Brain microvascular endothelial cell (primary cell): ENCODE measurements around the gene EP400.

Experiments used
- DNase-seq: peaks from one replicate; pipeline ENCODE4 v3.0.0-alpha.2; 2020
- H3K27ac ChIP-seq: fragments of 250-450 bp; sonication (Bioruptor Pico); 2 replicates; pipeline ENCODE4 v1.5.1; 2020; ENCODE audit warnings: mild to moderate bottlenecking, moderate library complexity
- H3K27me3 ChIP-seq: fragments of 250-450 bp; sonication (Bioruptor Pico); replicated peaks from 2 replicates; pipeline ENCODE4 v1.5.1; 2020; ENCODE audit warnings: mild to moderate bottlenecking
- H3K36me3 ChIP-seq: fragments of 250-450 bp; sonication (Bioruptor Pico); replicated peaks from 2 replicates; pipeline ENCODE4 v1.5.1; 2020; ENCODE audit warnings: mild to moderate bottlenecking
- H3K4me3 ChIP-seq: 2 replicates; pipeline ENCODE4 v1.5.1; 2011; ENCODE audit warnings: low read depth, mild to moderate bottlenecking, control low read depth, low read length, moderate library complexity
- CTCF ChIP-seq: IDR thresholded peaks from 2 replicates; pipeline ENCODE4 v1.5.1; 2011; ENCODE audit warnings: low read depth, mild to moderate bottlenecking, moderate library complexity, low read length, control low read depth, inconsistent platforms; ENCODE audit errors: missing control alignments
- in situ Hi-C: cut with HindIII; loops from 2 replicates; pipeline ENCODE4 v1.10.0; 2017; ENCODE audit warnings: low sequenced_read_pairs, low pct_ligation_motif_present

EP400 gene

GRCh38 chr12:132084621-132085290 lies 135.0 kb downstream of the EP400 start:
- peak overlapping the region; percentile 90 for H3K27ac ChIP-seq
- no peaks in the 10 kb centered on the region for H3K27me3 ChIP-seq
- in situ Hi-C loops = no loop called here
- TF ChIP-seq CTCF = no peak
- H3K4me3 ChIP-seq = peak overlapping the region; percentile 73
- no peaks in the 10 kb centered on the region for H3K36me3 ChIP-seq
- DNase-seq = no peak

GRCh38 chr12:132085291-132085635 lies 135.5 kb downstream of the EP400 start:
- in situ Hi-C loops = no loop called here
- DNase-seq = no peak
- Histone ChIP-seq H3K36me3 (no peaks in the 10 kb centered on the region), H3K27ac (peak overlapping the region; percentile 37), H3K4me3 (peak overlapping the region; percentile 73), H3K27me3 (no peaks in the 10 kb centered on the region)
- no peak for TF ChIP-seq CTCF

GRCh38 chr12:132089407-132089910 lies 139.7 kb downstream of the EP400 start:
- no peak overlapping the region for H3K4me3 ChIP-seq
- no peak overlapping the region for H3K27ac ChIP-seq
- in situ Hi-C loops = no loop called here
- no peaks in the 10 kb centered on the region for H3K27me3 ChIP-seq
- TF ChIP-seq CTCF = no peak
- peaks cover 11% of the 10 kb centered on the region for H3K36me3 ChIP-seq
- no peak for DNase-seq

- Histone ChIP-seq H3K27ac (no peak overlapping the region), H3K36me3 (peaks cover 21% of the 10 kb centered on the region), H3K27me3 (no peaks in the 10 kb centered on the region), H3K4me3 (no peak overlapping the region)
- in situ Hi-C loops = no loop called here
- no peak for DNase-seq
- TF ChIP-seq CTCF = no peak
Measured at GRCh38 chr12:132094269-132094891, 144.6 kb downstream of the EP400 start.

- Histone ChIP-seq H3K27me3 (no peaks in the 10 kb centered on the region), H3K4me3 (no peak overlapping the region), H3K36me3 (peaks cover 29% of the 10 kb centered on the region), H3K27ac (no peak overlapping the region)
- in situ Hi-C loops = no loop called here
- DNase-seq = no peak
- TF ChIP-seq CTCF = no peak
Measured at GRCh38 chr12:132095520-132096409, 146.0 kb downstream of the EP400 start.
